Karpas-422 (cell line): ENCODE results near the gene PRPF31. TPM values are rescaled to one million over a fixed set of nuclear protein-coding genes. Genes with fewer than 3 reads are reported as not detected.
A peak's percentile ranks its signal among the peaks of the same experiment; 100 is the strongest.

ENCODE experiments used
- DNase-seq: peaks from one replicate; pipeline ENCODE4 v3.0.0-alpha.2; 2015
- H2AFZ ChIP-seq: fragments of 200-600 bp; sonication (generic); 2 replicates; pipeline ENCODE4 v1.6.1; 2014; ENCODE audit warnings: antibody characterized with exemption, low read length, mixed read lengths
- H3K27ac ChIP-seq: fragments of 200-600 bp; sonication (generic); 2 replicates; pipeline ENCODE4 v1.5.1; 2014; ENCODE audit warnings: mild to moderate bottlenecking, low read length, moderate library complexity
- H3K27me3 ChIP-seq: fragments of 200-600 bp; sonication (generic); 2 replicates; pipeline ENCODE4 v1.6.1; 2014; ENCODE audit warnings: low read length, mixed read lengths
- H3K36me3 ChIP-seq: fragments of 200-600 bp; sonication (generic); 2 replicates; pipeline ENCODE4 v1.6.1; 2014; ENCODE audit warnings: low read length, mixed read lengths; ENCODE audit not compliant: insufficient read depth
- H3K4me1 ChIP-seq: fragments of 200-600 bp; sonication (generic); 2 replicates; pipeline ENCODE4 v1.6.1; 2014; ENCODE audit warnings: mild to moderate bottlenecking, low read length, mixed read lengths
- H3K4me2 ChIP-seq: fragments of 200-600 bp; sonication (generic); 2 replicates; pipeline ENCODE4 v1.6.1; 2014; ENCODE audit warnings: low read length, low read depth, mild to moderate bottlenecking; ENCODE audit not compliant: poor library complexity, severe bottlenecking
- H3K4me3 ChIP-seq: fragments of 200-600 bp; sonication (generic); 2 replicates; pipeline ENCODE4 v1.5.1; 2014; ENCODE audit warnings: mild to moderate bottlenecking, antibody characterized with exemption, low read length, mixed read lengths
- H3K79me2 ChIP-seq: fragments of 200-600 bp; sonication (generic); 2 replicates; pipeline ENCODE4 v1.6.1; 2014; ENCODE audit warnings: mild to moderate bottlenecking, low read length, mixed read lengths
- H3K9ac ChIP-seq: fragments of 200-600 bp; sonication (generic); 2 replicates; pipeline ENCODE4 v1.6.0; 2014; ENCODE audit warnings: low read length
- H3K9me2 ChIP-seq: fragments of 200-600 bp; sonication (generic), shearing (Covaris generic); replicated peaks from 2 replicates; pipeline ENCODE4 v1.6.0; 2014; ENCODE audit warnings: mild to moderate bottlenecking, low read length, moderate library complexity; ENCODE audit not compliant: insufficient read depth
- H3K9me3 ChIP-seq: fragments of 300-700, 200-600 bp; sonication (generic); 2 replicates; pipeline ENCODE4 v1.6.1; 2014; ENCODE audit warnings: low read length, mixed read lengths
- H4K20me1 ChIP-seq: fragments of 200-600 bp; sonication (generic); 2 replicates; pipeline ENCODE4 v1.6.1; 2014; ENCODE audit warnings: mild to moderate bottlenecking, antibody characterized with exemption, low read length, low read depth; ENCODE audit not compliant: insufficient read depth
- total RNA-seq: library from RNA; depleted of rRNA; stranded (reverse); fragments of >200 nt; shearing (Covaris generic); gene quantifications from 2 replicates; pipeline ENCODE4 v1.2.3, GENCODE V29; 2014; ENCODE audit warnings: low replicate concordance

The PRPF31 gene
- total RNA-seq, 1 experiment from 2014 or later: 25.2 TPM

DNA sequence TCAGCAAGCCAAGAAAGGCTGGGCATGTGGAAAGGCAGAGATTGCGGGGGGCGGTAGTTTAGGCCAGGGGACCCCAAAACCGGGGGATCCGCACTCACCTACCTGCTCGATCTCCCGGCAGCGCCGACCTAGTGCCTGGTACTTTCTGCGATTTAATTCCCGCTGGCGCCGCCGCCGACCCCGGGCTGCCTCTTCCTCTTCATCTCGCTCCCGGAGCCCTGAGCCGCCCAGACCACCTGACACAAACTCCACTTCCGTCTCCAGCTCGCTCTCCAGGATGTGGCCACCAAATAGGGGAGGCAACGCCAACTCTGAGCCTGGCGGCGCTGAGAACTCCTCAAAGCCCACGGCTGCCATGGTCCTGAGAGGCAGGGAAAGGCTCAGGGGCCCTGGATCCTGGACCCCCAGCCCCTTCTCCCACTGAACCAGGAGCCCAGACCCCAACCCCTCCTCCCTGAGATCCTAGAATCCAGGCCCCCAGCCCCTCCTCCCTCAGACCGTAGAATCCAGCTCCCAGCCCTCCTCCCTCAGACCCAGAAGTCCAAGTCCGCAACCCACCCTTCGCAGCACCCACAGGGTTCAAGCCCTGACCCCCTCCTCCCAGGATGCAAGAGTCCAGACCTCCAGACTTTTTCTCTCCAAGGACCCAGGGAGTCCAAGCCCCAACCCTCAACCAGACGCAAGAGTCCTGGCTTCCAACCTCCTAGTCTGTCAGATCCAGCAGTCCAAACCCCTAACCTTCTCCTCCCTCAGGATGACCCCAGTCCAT is 1.0 kb upstream of the PRPF31 start:
- Histone ChIP-seq H2AFZ (peak overlapping the region; percentile 91; the same call in 1 of the 2 replicates), H3K79me2 (peaks cover 42% of the 10 kb centered on the region), H3K9me3 (no peaks in the 10 kb centered on the region), H3K4me1 (peaks cover 19% of the 10 kb centered on the region), H3K36me3 (peaks cover 20% of the 10 kb centered on the region), H3K9me2 (no peaks in the 10 kb centered on the region), H3K4me2 (peak overlapping the region; percentile 96), H3K27me3 (no peaks in the 10 kb centered on the region), H3K9ac (peak overlapping the region; percentile 88), H3K4me3 (peak overlapping the region; percentile 88), H4K20me1 (peaks cover 9% of the 10 kb centered on the region; the same call in 1 of the 2 replicates), H3K27ac (no peak overlapping the region)
- peak; percentile 76 for DNase-seq

DNA sequence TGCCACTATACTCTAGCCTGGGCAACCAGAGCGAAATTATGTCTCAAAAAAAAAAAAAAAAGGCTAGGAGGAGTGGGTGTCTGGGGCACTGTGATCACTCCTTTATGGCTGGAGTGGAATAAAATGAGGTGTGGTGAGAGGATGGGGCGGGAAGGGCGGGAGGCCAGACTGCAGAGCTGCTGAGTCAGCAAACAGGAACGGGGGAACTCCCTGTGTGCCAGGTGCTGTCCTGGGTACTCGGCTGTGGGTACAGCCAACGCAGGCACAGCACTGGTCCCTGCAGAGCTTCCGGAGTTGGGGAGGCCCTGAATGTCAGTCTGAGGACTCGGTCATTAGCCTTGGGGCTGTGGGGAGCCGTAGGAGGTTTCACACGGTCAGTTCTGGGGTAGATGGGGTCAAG is 5.7 kb downstream of the PRPF31 start:
- H3K79me2 ChIP-seq: peaks cover 21% of the 10 kb centered on the region
- H3K9me2 ChIP-seq: no peaks in the 10 kb centered on the region
- no peak overlapping the region for H3K27ac ChIP-seq
- no peak for DNase-seq
- no peaks in the 10 kb centered on the region for H3K27me3 ChIP-seq
- no peak overlapping the region for H2AFZ ChIP-seq
- peaks cover 17% of the 10 kb centered on the region; the same call in 1 of the 2 replicates for H3K36me3 ChIP-seq
- no peaks in the 10 kb centered on the region for H3K9me3 ChIP-seq
- H3K4me1 ChIP-seq: peaks cover 9% of the 10 kb centered on the region
- no peak overlapping the region for H3K4me2 ChIP-seq
- peaks cover 9% of the 10 kb centered on the region; the same call in 1 of the 2 replicates for H4K20me1 ChIP-seq
- H3K4me3 ChIP-seq: no peak overlapping the region
- no peak overlapping the region for H3K9ac ChIP-seq

DNA sequence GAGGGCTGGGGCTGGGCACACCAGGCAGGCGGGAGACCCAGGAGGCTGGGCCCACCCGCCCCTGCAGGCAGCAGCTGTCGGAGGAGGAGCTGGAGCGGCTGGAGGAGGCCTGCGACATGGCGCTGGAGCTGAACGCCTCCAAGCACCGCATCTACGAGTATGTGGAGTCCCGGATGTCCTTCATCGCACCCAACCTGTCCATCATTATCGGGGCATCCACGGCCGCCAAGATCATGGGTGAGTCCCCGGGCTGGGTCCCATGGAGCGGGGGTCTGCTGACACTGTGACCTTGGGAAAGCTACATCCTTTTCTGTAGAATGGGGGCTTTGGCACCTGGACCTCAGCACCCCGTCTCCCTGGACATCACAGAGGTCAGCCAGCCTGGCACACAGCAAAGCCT is 8.1 kb downstream of the PRPF31 start:
- H3K4me2 ChIP-seq: no peak overlapping the region
- no peaks in the 10 kb centered on the region for H3K27me3 ChIP-seq
- H2AFZ ChIP-seq: no peak overlapping the region
- H3K79me2 ChIP-seq: no peaks in the 10 kb centered on the region
- DNase-seq: no peak
- H4K20me1 ChIP-seq: no peaks in the 10 kb centered on the region
- H3K9ac ChIP-seq: no peak overlapping the region
- peaks cover 22% of the 10 kb centered on the region for H3K36me3 ChIP-seq
- H3K9me3 ChIP-seq: no peaks in the 10 kb centered on the region
- no peak overlapping the region for H3K4me3 ChIP-seq
- no peaks in the 10 kb centered on the region for H3K4me1 ChIP-seq
- H3K27ac ChIP-seq: no peak overlapping the region
- H3K9me2 ChIP-seq: no peaks in the 10 kb centered on the region

DNA sequence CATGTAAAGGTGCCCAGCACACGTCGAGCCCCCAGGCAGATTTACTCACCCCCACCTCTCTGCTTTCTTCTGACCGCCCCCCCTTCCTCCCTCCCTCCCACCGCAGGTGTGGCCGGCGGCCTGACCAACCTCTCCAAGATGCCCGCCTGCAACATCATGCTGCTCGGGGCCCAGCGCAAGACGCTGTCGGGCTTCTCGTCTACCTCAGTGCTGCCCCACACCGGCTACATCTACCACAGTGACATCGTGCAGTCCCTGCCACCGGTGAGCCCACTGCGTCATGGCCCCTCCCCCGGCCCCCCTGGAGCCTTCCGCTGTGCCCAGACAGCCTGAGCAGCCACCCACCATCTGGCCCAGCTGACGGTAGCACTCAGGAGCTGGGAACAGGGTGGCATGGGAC is 8.8 kb downstream of the PRPF31 start:
- Histone ChIP-seq H3K4me3 (no peak overlapping the region), H3K9ac (no peak overlapping the region), H2AFZ (no peak overlapping the region), H3K9me3 (no peaks in the 10 kb centered on the region), H3K27ac (no peak overlapping the region), H3K27me3 (no peaks in the 10 kb centered on the region), H3K79me2 (no peaks in the 10 kb centered on the region), H3K36me3 (peaks cover 23% of the 10 kb centered on the region), H3K9me2 (no peaks in the 10 kb centered on the region), H3K4me2 (no peak overlapping the region), H3K4me1 (no peaks in the 10 kb centered on the region), H4K20me1 (no peaks in the 10 kb centered on the region)
- DNase-seq: no peak

DNA sequence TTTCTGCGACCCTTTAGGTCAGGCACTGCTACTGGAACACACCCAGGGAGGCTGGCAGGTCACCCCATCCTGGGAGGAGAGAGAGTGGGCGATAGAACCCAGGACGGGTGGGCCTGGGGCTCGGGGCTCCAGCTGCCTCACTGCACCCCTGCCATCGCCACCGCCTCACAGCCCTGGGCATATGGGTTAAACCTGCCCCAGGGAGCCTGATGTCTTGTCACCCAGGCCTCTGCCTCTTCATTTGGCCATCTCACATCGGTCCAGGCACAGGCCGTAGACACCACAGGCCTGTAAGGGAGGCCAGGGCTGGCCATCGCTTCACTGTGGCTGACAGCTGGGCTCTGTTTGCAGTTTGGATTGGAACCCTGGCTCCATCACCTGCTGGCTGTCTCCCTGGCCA is 10.2 kb downstream of the PRPF31 start:
- no peak overlapping the region for H3K4me3 ChIP-seq
- DNase-seq: no peak
- H3K79me2 ChIP-seq: no peaks in the 10 kb centered on the region

DNA sequence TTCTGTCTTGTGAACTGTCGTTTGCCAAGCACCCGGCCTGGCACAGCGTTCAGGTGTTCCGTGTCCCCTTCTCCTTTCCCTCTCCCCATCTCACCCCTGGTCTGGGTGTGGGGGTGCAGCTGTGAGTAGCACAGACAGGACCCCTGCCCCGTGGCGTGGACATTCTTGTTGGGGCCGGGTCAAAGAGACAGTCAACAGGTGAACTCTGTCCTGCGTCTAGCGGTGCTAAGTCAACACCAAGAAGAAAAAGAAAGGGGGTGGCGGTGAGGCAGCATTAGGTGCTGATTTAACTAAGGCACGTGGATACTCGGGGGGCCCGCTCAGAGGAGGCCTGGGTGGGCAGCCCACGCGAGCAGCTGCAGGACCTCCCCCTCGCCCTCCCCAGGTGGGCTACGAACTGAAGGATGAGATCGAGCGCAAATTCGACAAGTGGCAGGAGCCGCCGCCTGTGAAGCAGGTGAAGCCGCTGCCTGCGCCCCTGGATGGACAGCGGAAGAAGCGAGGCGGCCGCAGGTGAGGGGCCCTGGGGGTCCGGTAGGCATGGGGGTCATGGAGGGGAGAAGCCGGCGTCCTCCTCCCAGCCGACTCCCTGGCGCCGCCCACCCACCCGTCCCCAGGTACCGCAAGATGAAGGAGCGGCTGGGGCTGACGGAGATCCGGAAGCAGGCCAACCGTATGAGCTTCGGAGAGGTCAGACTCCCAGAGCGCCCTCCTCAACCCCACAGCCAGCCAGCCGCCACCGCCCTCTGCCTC is 12.3 kb downstream of the PRPF31 start:
- no peak overlapping the region for H3K27ac ChIP-seq
- H3K9me3 ChIP-seq: no peaks in the 10 kb centered on the region
- H3K9ac ChIP-seq: no peak overlapping the region
- H3K79me2 ChIP-seq: no peaks in the 10 kb centered on the region
- H3K4me2 ChIP-seq: no peak overlapping the region
- no peak overlapping the region for H3K4me3 ChIP-seq
- no peaks in the 10 kb centered on the region for H3K27me3 ChIP-seq
- H3K36me3 ChIP-seq: peaks cover 26% of the 10 kb centered on the region
- H3K9me2 ChIP-seq: no peaks in the 10 kb centered on the region
- H4K20me1 ChIP-seq: no peaks in the 10 kb centered on the region
- DNase-seq: no peak
- no peak overlapping the region for H2AFZ ChIP-seq
- no peaks in the 10 kb centered on the region for H3K4me1 ChIP-seq

More for the DNA sequence above, 10.2 kb downstream of the PRPF31 start:
- Histone ChIP-seq H3K4me1 (no peaks in the 10 kb centered on the region), H3K4me2 (no peak overlapping the region), H3K9me2 (no peaks in the 10 kb centered on the region), H2AFZ (no peak overlapping the region), H3K9me3 (no peaks in the 10 kb centered on the region), H3K9ac (no peak overlapping the region), H3K27me3 (no peaks in the 10 kb centered on the region), H3K36me3 (peaks cover 21% of the 10 kb centered on the region), H3K27ac (no peak overlapping the region), H4K20me1 (no peaks in the 10 kb centered on the region)

DNA sequence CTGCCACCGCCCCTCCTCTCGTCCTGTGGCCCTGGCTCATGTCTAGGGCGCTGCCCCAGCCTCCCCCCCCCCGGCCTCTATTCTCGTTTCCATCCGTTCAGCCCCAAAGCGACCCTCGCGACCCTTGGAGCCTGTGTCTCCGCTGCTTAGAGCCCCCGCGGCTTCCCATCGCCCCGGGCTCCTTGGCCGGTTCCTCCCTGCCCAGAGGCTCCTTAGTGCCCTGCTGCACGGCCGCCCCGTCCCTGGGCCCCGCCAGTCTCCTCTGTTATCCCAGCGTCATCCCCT is 12.8 kb downstream of the PRPF31 start:
- Histone ChIP-seq H3K9ac (no peak overlapping the region), H3K4me1 (no peaks in the 10 kb centered on the region), H3K9me2 (no peaks in the 10 kb centered on the region), H3K79me2 (no peaks in the 10 kb centered on the region), H3K36me3 (peaks cover 26% of the 10 kb centered on the region), H3K4me3 (no peak overlapping the region), H3K27me3 (no peaks in the 10 kb centered on the region), H4K20me1 (no peaks in the 10 kb centered on the region), H3K27ac (no peak overlapping the region), H2AFZ (no peak overlapping the region), H3K9me3 (no peaks in the 10 kb centered on the region), H3K4me2 (no peak overlapping the region)
- no peak for DNase-seq

DNA sequence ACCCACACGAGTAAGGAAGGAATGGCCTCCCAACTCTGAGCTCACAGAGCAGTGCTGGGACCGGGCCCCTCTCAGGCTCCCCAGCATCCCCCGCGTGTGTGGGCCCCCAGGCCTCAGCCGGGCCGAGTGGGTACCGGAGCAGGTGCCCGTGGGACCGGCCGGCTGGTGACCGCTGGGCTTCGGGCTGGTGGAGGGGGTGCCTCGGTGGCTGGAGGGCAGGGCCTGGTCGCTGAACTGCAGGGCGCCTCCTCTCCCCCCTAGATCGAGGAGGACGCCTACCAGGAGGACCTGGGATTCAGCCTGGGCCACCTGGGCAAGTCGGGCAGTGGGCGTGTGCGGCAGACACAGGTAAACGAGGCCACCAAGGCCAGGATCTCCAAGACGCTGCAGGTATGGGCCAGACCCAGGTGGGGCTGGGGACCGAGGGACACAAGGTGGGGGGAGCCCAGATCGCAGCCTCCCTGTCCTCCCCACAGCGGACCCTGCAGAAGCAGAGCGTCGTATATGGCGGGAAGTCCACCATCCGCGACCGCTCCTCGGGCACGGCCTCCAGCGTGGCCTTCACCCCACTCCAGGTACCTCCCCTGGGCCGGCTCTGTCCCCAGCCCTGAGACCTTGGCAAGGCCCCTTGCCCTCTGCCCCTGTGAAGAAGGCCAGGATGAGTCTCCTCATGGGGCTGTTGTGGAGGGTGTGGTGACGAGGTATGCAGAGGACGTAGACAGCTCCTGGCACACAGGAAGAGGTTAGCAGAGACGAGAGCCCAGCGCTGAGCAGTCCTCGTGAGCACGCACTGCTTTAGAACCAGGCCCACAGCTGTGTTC is 13.5 kb downstream of the PRPF31 start:
- H3K4me1 ChIP-seq: no peaks in the 10 kb centered on the region

More for the DNA sequence above, 13.5 kb downstream of the PRPF31 start:
- Histone ChIP-seq H3K79me2 (no peaks in the 10 kb centered on the region), H3K4me2 (no peak overlapping the region), H4K20me1 (no peaks in the 10 kb centered on the region), H3K9me3 (no peaks in the 10 kb centered on the region), H3K36me3 (peaks cover 26% of the 10 kb centered on the region), H3K27me3 (no peaks in the 10 kb centered on the region), H3K9ac (no peak overlapping the region), H3K4me3 (no peak overlapping the region), H3K9me2 (no peaks in the 10 kb centered on the region), H2AFZ (no peak overlapping the region), H3K27ac (no peak overlapping the region)
- no peak for DNase-seq
